Smooth muscle cell (in vitro differentiated cells): ENCODE measurements around the gene ADGRG1. TPM values are rescaled to one million over a fixed set of nuclear protein-coding genes. Genes with fewer than 3 reads are reported as not detected.

Experiments used
- DNase-seq: peaks from one replicate; lab custom pipeline; 2025; ENCODE audit not compliant: unreplicated experiment; lab: John Stamatoyannopoulos, UW
- H2AFZ ChIP-seq: fragments of 200-600 bp; sonication (generic); 2 replicates; pipeline ENCODE4 v1.6.0; 2016; ENCODE audit warnings: antibody characterized with exemption, low read depth, mild to moderate bottlenecking
- H3F3A ChIP-seq: fragments of 200-600 bp; sonication (generic); 2 replicates; pipeline ENCODE4 v1.6.0; 2017; ENCODE audit warnings: antibody characterized with exemption, low read depth
- H3K27ac ChIP-seq: fragments of 200-600 bp; sonication (generic); 2 replicates; pipeline ENCODE4 v1.5.1; 2016; ENCODE audit warnings: low read depth, mild to moderate bottlenecking
- H3K27me3 ChIP-seq: fragments of 200-600 bp; sonication (generic); 2 replicates; pipeline ENCODE4 v1.6.1; 2016; ENCODE audit warnings: low read depth, mild to moderate bottlenecking
- H3K36me3 ChIP-seq: fragments of 200-600 bp; sonication (generic); 2 replicates; pipeline ENCODE4 v1.5.1; 2016; ENCODE audit warnings: low read depth
- H3K4me1 ChIP-seq: fragments of 200-600 bp; sonication (generic); 2 replicates; pipeline ENCODE4 v1.5.1; 2016; ENCODE audit warnings: low read depth
- H3K4me2 ChIP-seq: fragments of 200-600 bp; sonication (generic); 2 replicates; pipeline ENCODE4 v1.6.0; 2016; ENCODE audit warnings: mild to moderate bottlenecking
- H3K4me3 ChIP-seq: fragments of 200-600 bp; sonication (generic); 2 replicates; pipeline ENCODE4 v1.5.1; 2016; ENCODE audit warnings: mild to moderate bottlenecking
- H3K79me2 ChIP-seq: fragments of 200-600 bp; sonication (generic); 2 replicates; pipeline ENCODE4 v1.6.0; 2016; ENCODE audit warnings: low read depth, mild to moderate bottlenecking
- H3K9ac ChIP-seq: fragments of 200-600 bp; sonication (generic); 2 replicates; pipeline ENCODE4 v1.6.0; 2016; ENCODE audit warnings: low read depth
- H3K9me3 ChIP-seq: fragments of 200-600 bp; sonication (generic); replicated peaks from 2 replicates; pipeline ENCODE4 v1.5.1; 2016; ENCODE audit warnings: low read depth
- H4K20me1 ChIP-seq: fragments of 200-600 bp; sonication (generic); 2 replicates; pipeline ENCODE4 v1.6.0; 2016; ENCODE audit warnings: low read depth
- WGBS: methylation state at CpG from one replicate; pipeline ENCODE4 v1.1.7; 2016; ENCODE audit warnings: low lambda C conversion rate; 5-methylcytosine and 5-hydroxymethylcytosine counted together
- polyA plus RNA-seq: library from polyadenylated mRNA; unstranded; fragments of >200 nt; fragmentation: Nextera tagmentation; extraction: Ambion mirVana; gene quantifications from 2 replicates; pipeline ENCODE4 v1.2.1, GENCODE V29; 2016
- total RNA-seq: library from RNA; depleted of rRNA; stranded (reverse); fragments of >200 nt; gene quantifications from 2 replicates; pipeline ENCODE4 v1.2.3, GENCODE V29; 2014
- TF ChIP-seq, protein P1 (sequence below): fragments of 200-600 bp; sonication (generic); IDR thresholded peaks from 2 replicates; pipeline ENCODE4 v1.5.1; 2017; ENCODE audit warnings: borderline replicate concordance, mild to moderate bottlenecking, antibody characterized with exemption; ENCODE audit not compliant: insufficient read depth, poor library complexity, severe bottlenecking

Gene ADGRG1
- total and polyA plus RNA-seq, 2 experiments from 2014 or later: 15.3 to 32.0 TPM

DNA sequence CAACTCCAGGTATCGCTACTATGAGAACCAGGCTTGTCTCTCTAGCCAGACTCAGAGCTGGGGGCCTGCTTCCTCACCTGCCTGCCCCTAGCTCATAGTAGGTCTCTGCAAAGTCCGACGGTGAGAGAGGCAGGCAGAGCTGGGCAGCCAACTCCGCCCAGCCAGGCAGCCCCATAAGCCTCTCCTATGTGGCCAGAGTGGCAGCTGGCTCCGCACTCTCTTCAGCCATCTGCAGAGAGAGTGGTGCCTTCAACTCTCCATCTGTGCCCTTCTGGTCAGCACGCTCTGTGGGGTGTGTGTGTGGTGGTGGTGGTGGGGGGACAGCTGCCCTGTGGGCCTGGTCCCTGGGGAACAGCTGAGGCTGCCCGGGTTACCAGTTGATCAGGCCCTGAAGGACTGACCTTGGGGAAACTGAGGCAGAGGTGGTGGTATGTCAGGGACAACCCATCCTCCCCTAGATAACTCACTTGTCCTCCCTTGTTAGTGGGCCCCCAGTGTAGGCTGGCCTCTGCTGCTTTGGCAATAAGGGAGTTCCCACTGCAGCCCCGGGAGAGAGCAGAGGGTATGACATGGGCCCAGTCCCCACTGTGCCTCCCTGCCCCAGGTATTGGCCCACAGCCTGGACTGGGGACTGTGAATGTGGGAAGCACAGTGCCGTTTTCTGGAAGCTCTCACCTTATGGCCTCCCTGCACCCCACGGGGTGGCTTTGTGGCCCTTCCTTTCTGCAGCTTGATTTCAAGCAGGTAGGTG is 1.8 kb upstream of the ADGRG1 start:
- peaks cover 12% of the 10 kb centered on the region for H3K4me1 ChIP-seq
- peaks cover 3% of the 10 kb centered on the region for H3K79me2 ChIP-seq

DNA sequence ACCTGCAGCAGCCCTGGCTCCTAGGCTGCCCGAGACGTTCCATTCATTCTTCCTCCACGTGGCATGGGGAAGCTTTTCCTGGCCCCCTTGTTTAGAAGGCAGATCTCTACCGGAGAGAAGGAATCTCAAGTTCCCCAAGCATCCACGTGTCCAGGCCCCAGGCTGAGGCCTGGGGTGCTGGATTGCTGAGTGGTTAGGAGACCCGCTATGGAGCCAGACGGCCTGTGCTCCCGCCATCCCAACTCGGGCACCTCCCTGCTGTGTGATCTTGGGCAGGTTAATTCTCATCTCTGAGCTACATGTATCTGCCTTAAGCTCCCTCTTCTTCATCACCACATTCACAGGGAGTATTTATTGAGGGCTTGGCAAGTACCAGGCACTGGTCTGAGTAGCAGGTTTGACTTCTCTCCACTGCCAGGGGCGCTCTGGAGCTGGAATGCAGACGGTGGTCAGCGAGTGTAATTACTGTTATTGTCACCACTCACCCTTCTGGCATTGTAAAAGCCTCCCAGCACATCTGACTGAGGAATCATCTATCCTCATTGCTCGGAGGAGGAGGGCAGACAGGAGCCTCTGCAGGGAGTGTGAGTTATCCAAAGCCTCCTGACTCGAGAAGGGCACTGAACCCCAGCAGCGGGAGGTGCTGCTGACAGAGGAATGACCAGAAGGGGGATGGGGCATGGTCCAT is 1.1 kb upstream of the ADGRG1 start:
- no peaks in the 10 kb centered on the region for H3K27me3 ChIP-seq
- peaks cover 7% of the 10 kb centered on the region for H4K20me1 ChIP-seq
- peaks cover 3% of the 10 kb centered on the region for H3K79me2 ChIP-seq
- no peak overlapping the region for H3K4me3 ChIP-seq
- peak overlapping the region; percentile 76 for H3K9ac ChIP-seq
- H3K36me3 ChIP-seq: no peaks in the 10 kb centered on the region
- peak overlapping the region; percentile 93 for H3K27ac ChIP-seq
- peaks cover 19% of the 10 kb centered on the region for H3F3A ChIP-seq
- 34% methylated on average over 15 of the region's 15 CpGs for WGBS
- H2AFZ ChIP-seq: no peak overlapping the region
- peaks cover 12% of the 10 kb centered on the region for H3K4me1 ChIP-seq
- H3K4me2 ChIP-seq: peak overlapping the region; percentile 52
- no peak for DNase-seq
- H3K9me3 ChIP-seq: no peaks in the 10 kb centered on the region
- TF ChIP-seq, protein P1, sequence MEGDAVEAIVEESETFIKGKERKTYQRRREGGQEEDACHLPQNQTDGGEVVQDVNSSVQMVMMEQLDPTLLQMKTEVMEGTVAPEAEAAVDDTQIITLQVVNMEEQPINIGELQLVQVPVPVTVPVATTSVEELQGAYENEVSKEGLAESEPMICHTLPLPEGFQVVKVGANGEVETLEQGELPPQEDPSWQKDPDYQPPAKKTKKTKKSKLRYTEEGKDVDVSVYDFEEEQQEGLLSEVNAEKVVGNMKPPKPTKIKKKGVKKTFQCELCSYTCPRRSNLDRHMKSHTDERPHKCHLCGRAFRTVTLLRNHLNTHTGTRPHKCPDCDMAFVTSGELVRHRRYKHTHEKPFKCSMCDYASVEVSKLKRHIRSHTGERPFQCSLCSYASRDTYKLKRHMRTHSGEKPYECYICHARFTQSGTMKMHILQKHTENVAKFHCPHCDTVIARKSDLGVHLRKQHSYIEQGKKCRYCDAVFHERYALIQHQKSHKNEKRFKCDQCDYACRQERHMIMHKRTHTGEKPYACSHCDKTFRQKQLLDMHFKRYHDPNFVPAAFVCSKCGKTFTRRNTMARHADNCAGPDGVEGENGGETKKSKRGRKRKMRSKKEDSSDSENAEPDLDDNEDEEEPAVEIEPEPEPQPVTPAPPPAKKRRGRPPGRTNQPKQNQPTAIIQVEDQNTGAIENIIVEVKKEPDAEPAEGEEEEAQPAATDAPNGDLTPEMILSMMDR: peak; percentile 24

More for the DNA sequence above, 1.8 kb upstream of the ADGRG1 start:
- Histone ChIP-seq H3K4me3 (no peak overlapping the region), H3K27ac (peak overlapping the region; percentile 93), H4K20me1 (no peaks in the 10 kb centered on the region), H3F3A (peaks cover 19% of the 10 kb centered on the region), H3K9me3 (no peaks in the 10 kb centered on the region), H3K4me2 (no peak overlapping the region), H3K9ac (no peak overlapping the region), H3K27me3 (no peaks in the 10 kb centered on the region), H2AFZ (no peak overlapping the region), H3K36me3 (no peaks in the 10 kb centered on the region)
- TF ChIP-seq, protein P1: no peak
- 83% methylated on average over 10 of the region's 10 CpGs for WGBS
- no peak for DNase-seq

DNA sequence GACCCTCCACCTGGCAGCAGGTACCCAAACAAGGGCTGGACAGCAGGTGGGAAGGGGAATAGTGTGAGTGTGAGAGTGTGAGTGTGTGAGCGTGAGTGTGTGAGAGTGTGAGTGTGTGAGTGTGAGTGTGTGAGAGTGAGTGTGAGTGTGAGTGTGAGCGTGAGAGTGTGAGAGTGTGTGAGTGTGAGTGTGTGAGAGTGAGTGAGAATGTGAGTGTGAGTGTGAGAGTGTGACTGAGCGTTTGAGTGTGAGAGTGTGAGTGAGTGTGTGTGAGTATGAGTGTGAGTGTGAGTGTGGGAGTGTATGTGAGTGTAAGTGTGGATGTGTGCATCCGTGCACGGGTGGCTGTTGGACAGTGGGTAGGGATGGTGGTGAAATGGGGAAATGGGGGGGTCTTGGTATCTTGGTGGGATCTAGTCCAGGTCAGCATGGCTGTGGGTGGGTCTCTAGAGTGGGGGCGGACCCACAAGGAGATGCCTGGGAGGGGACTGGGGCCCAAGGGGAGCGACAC is 408 bp downstream of the ADGRG1 start:
- 82% methylated on average over 7 of the region's 7 CpGs for WGBS
- TF ChIP-seq, protein P1: no peak
- H3K27ac ChIP-seq: peak overlapping the region; percentile 53
- DNase-seq: no peak
- no peaks in the 10 kb centered on the region for H3K27me3 ChIP-seq
- H2AFZ ChIP-seq: no peak overlapping the region
- no peak overlapping the region for H3K4me3 ChIP-seq
- no peaks in the 10 kb centered on the region for H3K36me3 ChIP-seq
- peaks cover 5% of the 10 kb centered on the region for H3F3A ChIP-seq
- peak overlapping the region; percentile 72 for H3K4me2 ChIP-seq
- peaks cover 3% of the 10 kb centered on the region for H3K79me2 ChIP-seq
- peak overlapping the region; percentile 55 for H3K9ac ChIP-seq
- peaks cover 12% of the 10 kb centered on the region for H3K4me1 ChIP-seq
- H4K20me1 ChIP-seq: peaks cover 20% of the 10 kb centered on the region
- H3K9me3 ChIP-seq: no peaks in the 10 kb centered on the region
